Measurements from ENCODE around the gene CCDC92B.

Gene CCDC92B

GRCh38 chr17:2721603-2722002 is 27.8 kb downstream of the CCDC92B start:
- DNase-seq (ENCODE audit: low read depth in 2 of 2), result no peak

- DNase-seq (ENCODE audit: low read depth in 2 of 2), result no peak
These were observed 29.6 kb downstream of the CCDC92B start for GRCh38 chr17:2719861-2720260.

GRCh38 chr17:2718150-2718938 is 31.1 kb downstream of the CCDC92B start:
- DNase-seq (ENCODE audit: low read depth in 2 of 2), result no peak

- no peak for DNase-seq (ENCODE audit: low read depth in 2 of 2)
These were observed 32.8 kb downstream of the CCDC92B start for GRCh38 chr17:2716649-2717048.

GRCh38 chr17:2713881-2714280 is 35.6 kb downstream of the CCDC92B start:
- no peak for DNase-seq (ENCODE audit: low read depth in 2 of 2)

- no peak for DNase-seq (ENCODE audit: low read depth in 2 of 2)
These were observed 37.0 kb downstream of the CCDC92B start for GRCh38 chr17:2712300-2713043.

- DNase-seq (ENCODE audit: low read depth in 2 of 2), result peak; percentile 90 to 94
These were observed 37.7 kb downstream of the CCDC92B start, which contains the start of gene CLUH for GRCh38 chr17:2711608-2712299. CLUH (minus strand) TSS chr17:2711764; CDS start chr17:2711661, 103 bp downstream.

- no peak for DNase-seq (ENCODE audit: low read depth in 2 of 2)
These were observed 38.4 kb downstream of the CCDC92B start for GRCh38 chr17:2710803-2711607.

- no peak for DNase-seq (ENCODE audit: low read depth in 2 of 2)
These were observed 39.2 kb downstream of the CCDC92B start for GRCh38 chr17:2710071-2710802.

- DNase-seq (ENCODE audit: low read depth in 2 of 2), result no peak
These were observed 40.2 kb downstream of the CCDC92B start for GRCh38 chr17:2709183-2709661.

- DNase-seq (ENCODE audit: low read depth in 2 of 2), result no peak
These were observed 40.8 kb downstream of the CCDC92B start for GRCh38 chr17:2708585-2709182.

- DNase-seq (ENCODE audit: low read depth in 2 of 2), result no peak
These were observed 41.5 kb downstream of the CCDC92B start for GRCh38 chr17:2707721-2708584.

- no peak for DNase-seq (ENCODE audit: low read depth in 2 of 2)
These were observed 42.4 kb downstream of the CCDC92B start for GRCh38 chr17:2706911-2707510.

- DNase-seq (ENCODE audit: low read depth in 2 of 2), result no peak
These were observed 43.3 kb downstream of the CCDC92B start for GRCh38 chr17:2705888-2706795.

GRCh38 chr17:2705263-2705662 is 44.2 kb downstream of the CCDC92B start:
- DNase-seq (ENCODE audit: low read depth in 2 of 2), result no peak

- no peak for DNase-seq (ENCODE audit: low read depth in 2 of 2)
These were observed 44.6 kb downstream of the CCDC92B start for GRCh38 chr17:2704890-2705248.

GRCh38 chr17:2704031-2704889 is 45.2 kb downstream of the CCDC92B start:
- DNase-seq (ENCODE audit: low read depth in 2 of 2), result no peak
